ENCODE data around the gene ANAPC7.

DNA sequence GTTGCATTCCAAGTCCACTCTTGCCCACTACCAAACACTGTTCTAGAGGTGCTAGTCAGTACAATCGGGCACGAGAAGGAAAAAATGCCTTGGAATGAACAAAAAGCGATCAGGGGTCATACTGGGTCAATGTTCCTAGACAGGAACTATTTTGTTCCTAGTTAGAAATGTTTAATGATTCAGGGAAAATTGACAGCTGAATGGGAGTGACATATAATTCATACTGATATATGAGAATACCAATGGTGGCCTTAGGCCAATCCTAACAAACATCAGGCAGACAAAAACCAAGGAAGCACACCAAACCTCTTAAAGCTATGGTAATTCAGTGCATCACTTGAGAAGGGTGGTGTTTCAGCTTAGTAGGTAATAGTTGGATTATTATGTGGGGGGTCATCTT is 51.1 kb downstream of the ANAPC7 start:
- TF ChIP-seq CTCF (IDR thresholded peaks at IDR 0.05) = no peak
- no peak for TF ChIP-seq POLR2A (IDR thresholded peaks at IDR 0.05)
- no peak for TF ChIP-seq EP300 (IDR thresholded peaks at IDR 0.05)
